ENCODE measurements around the gene PPTC7. TPM values are rescaled to one million over a fixed set of nuclear protein-coding genes. Genes with fewer than 3 reads are reported as not detected.

Gene PPTC7
- total RNA-seq, 4 donors from 2014 or later, result 27.6 to 85.8 (median 58.4) TPM

GRCh38 chr12:110579535-110580253 lies 3.4 kb downstream of the PPTC7 start:
- no peaks in the 10 kb centered on the region for H3K9me3 ChIP-seq
- peak overlapping the region; percentile 91 to 98 (median 94) for H3K27ac ChIP-seq
- TF ChIP-seq CTCF (IDR thresholded peaks at IDR 0.05 in 4 of 5, conservative IDR thresholded peaks at IDR 0.05 in 1 of 5), result no peak
- TF ChIP-seq POLR2A (IDR thresholded peaks at IDR 0.05), result no peak
- peaks cover 78 to 80% of the 10 kb centered on the region in 2 donors for H3K4me1 ChIP-seq
- in situ Hi-C loops (cut with MboI; ENCODE audit: low sequenced_read_pairs in 4 of 4), result no loop called here
- peak overlapping the region; percentile 6 to 67 (median 20) for H3K4me3 ChIP-seq
- H3K27me3 ChIP-seq, result no peaks in the 10 kb centered on the region
- no peaks in the 10 kb centered on the region for H3K36me3 ChIP-seq
- intact Hi-C loops (cut with DNase I; ENCODE audit: low total_unique reads), result loop anchor here (10.0 kb wide), 3 partner anchors 295 to 585 kb away; partner anchors contain the start of genes ANKRD13A, ATP2A2 and GIT2
- peak in 1 of 2 donors; percentile 28 for DNase-seq
- ATAC-seq, result no peak

- intact Hi-C loops (cut with DNase I; ENCODE audit: low total_unique reads), result no loop called here
Observed at GRCh38 chr12:110578694-110579534, 4.2 kb downstream of the PPTC7 start.

GRCh38 chr12:110577864-110578693 lies 5.0 kb downstream of the PPTC7 start:
- Histone ChIP-seq H3K27ac (peak overlapping the region; percentile 91 to 98 (median 94)), H3K4me3 (peak overlapping the region; percentile 17 to 47 (median 20)), H3K4me1 (peaks cover 80 to 81% of the 10 kb centered on the region in 2 donors), H3K9me3 (no peaks in the 10 kb centered on the region), H3K27me3 (no peaks in the 10 kb centered on the region), H3K36me3 (no peaks in the 10 kb centered on the region)
- TF ChIP-seq POLR2A (IDR thresholded peaks at IDR 0.05) (peak; percentile 6 to 24), CTCF (IDR thresholded peaks at IDR 0.05 in 4 of 5, conservative IDR thresholded peaks at IDR 0.05 in 1 of 5) (no peak)
- ATAC-seq, result peak; percentile 41 to 50
- in situ Hi-C loops (cut with MboI; ENCODE audit: low sequenced_read_pairs in 4 of 4) (no loop called here), intact Hi-C loops (cut with DNase I; ENCODE audit: low total_unique reads) (no loop called here)
- peak; percentile 36 to 43 for DNase-seq

More at GRCh38 chr12:110578694-110579534, 4.2 kb downstream of the PPTC7 start:
- in situ Hi-C loops (cut with MboI; ENCODE audit: low sequenced_read_pairs in 4 of 4), result no loop called here
- peak in 1 of 2 donors; percentile 51 for DNase-seq
- Histone ChIP-seq H3K27me3 (no peaks in the 10 kb centered on the region), H3K4me3 (peak overlapping the region; percentile 12 to 47 (median 20)), H3K4me1 (peaks cover 78 to 79% of the 10 kb centered on the region in 2 donors), H3K27ac (peak overlapping the region; percentile 91 to 98 (median 94)), H3K9me3 (no peaks in the 10 kb centered on the region), H3K36me3 (no peaks in the 10 kb centered on the region)
- TF ChIP-seq CTCF (IDR thresholded peaks at IDR 0.05 in 4 of 5, conservative IDR thresholded peaks at IDR 0.05 in 1 of 5), result no peak
- TF ChIP-seq POLR2A (IDR thresholded peaks at IDR 0.05), result no peak
- ATAC-seq, result peak; percentile 14 to 18

DNA sequence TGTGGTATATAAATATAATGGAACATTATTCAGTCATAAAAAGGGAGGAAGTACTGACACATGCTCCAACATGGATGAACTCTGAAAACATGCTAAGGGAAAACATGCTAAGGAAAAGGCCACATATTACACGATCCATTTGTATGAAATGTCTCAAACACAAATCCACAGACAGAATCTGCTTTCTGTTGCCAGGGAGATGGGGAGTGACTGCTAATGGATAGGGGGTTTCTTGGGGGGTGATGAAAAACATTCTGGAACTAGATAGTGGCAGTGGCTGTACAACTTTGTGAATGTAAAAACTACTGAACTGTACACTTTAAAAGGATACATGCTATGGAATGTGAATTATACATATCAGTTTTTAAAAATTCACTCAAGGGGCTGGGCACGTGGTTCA lies 6.6 kb downstream of the PPTC7 start:
- no peak for TF ChIP-seq CTCF (IDR thresholded peaks at IDR 0.05 in 4 of 5, conservative IDR thresholded peaks at IDR 0.05 in 1 of 5)
- no peak for TF ChIP-seq POLR2A (IDR thresholded peaks at IDR 0.05)
- DNase-seq (no peak), ATAC-seq (no peak)
- Histone ChIP-seq H3K9me3 (peaks cover 0 to 4% (median 2%) of the 10 kb centered on the region in 3 donors), H3K27me3 (no peaks in the 10 kb centered on the region), H3K4me1 (peaks cover 87 to 89% of the 10 kb centered on the region in 2 donors), H3K27ac (peak overlapping the region; percentile 91 to 98 (median 94)), H3K4me3 (no peak overlapping the region), H3K36me3 (no peaks in the 10 kb centered on the region)
- intact Hi-C loops (cut with DNase I; ENCODE audit: low total_unique reads), result no loop called here
- in situ Hi-C loops (cut with MboI; ENCODE audit: low sequenced_read_pairs in 4 of 4), result no loop called here
